ENCODE measurements around the gene CST11.

Gene CST11

GRCh38 chr20:23417861-23418260 lies 34.8 kb downstream of the CST11 start:
- TF ChIP-seq, protein P1, sequence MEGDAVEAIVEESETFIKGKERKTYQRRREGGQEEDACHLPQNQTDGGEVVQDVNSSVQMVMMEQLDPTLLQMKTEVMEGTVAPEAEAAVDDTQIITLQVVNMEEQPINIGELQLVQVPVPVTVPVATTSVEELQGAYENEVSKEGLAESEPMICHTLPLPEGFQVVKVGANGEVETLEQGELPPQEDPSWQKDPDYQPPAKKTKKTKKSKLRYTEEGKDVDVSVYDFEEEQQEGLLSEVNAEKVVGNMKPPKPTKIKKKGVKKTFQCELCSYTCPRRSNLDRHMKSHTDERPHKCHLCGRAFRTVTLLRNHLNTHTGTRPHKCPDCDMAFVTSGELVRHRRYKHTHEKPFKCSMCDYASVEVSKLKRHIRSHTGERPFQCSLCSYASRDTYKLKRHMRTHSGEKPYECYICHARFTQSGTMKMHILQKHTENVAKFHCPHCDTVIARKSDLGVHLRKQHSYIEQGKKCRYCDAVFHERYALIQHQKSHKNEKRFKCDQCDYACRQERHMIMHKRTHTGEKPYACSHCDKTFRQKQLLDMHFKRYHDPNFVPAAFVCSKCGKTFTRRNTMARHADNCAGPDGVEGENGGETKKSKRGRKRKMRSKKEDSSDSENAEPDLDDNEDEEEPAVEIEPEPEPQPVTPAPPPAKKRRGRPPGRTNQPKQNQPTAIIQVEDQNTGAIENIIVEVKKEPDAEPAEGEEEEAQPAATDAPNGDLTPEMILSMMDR (IDR thresholded peaks at IDR 0.05; ENCODE audit: extremely low read depth, insufficient read depth, missing control alignments) = no peak
- no peak for DNase-seq (ENCODE audit: low spot score)
- in situ Hi-C loops (cut with MboI; ENCODE audit: low pct_unique_long_range_greater_than_20kb, low sequenced_read_pairs, unreplicated experiment) = no loop called here

GRCh38 chr20:23415959-23416583 lies 36.6 kb downstream of the CST11 start:
- in situ Hi-C loops (cut with MboI; ENCODE audit: low pct_unique_long_range_greater_than_20kb, low sequenced_read_pairs, unreplicated experiment) = no loop called here
- DNase-seq (ENCODE audit: low spot score) = no peak
- TF ChIP-seq, protein P1 (IDR thresholded peaks at IDR 0.05; ENCODE audit: extremely low read depth, insufficient read depth, missing control alignments) = no peak

DNA sequence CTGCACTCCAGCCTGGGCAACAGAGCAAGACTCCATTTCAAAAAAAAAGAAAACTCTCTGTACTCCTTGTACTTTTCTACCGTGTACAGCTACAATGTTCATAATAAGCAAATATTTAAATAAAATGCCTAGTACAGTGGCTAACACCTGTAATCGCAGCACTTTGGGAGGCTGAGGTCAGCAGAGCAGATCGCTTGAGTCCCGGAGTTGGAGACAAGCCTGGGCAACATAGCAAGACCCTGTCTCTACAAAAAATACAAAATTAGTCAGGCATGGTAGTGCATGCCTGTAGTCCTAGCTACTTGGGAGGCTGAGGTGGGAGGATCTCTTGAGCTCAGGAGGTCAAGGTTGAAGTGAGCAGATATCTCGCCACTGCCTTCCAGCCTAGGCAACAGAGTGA lies 37.1 kb downstream of the CST11 start:
- TF ChIP-seq, protein P1 (IDR thresholded peaks at IDR 0.05; ENCODE audit: extremely low read depth, insufficient read depth, missing control alignments) = no peak
- DNase-seq (ENCODE audit: low spot score) = no peak
- in situ Hi-C loops (cut with MboI; ENCODE audit: low pct_unique_long_range_greater_than_20kb, low sequenced_read_pairs, unreplicated experiment) = no loop called here

DNA sequence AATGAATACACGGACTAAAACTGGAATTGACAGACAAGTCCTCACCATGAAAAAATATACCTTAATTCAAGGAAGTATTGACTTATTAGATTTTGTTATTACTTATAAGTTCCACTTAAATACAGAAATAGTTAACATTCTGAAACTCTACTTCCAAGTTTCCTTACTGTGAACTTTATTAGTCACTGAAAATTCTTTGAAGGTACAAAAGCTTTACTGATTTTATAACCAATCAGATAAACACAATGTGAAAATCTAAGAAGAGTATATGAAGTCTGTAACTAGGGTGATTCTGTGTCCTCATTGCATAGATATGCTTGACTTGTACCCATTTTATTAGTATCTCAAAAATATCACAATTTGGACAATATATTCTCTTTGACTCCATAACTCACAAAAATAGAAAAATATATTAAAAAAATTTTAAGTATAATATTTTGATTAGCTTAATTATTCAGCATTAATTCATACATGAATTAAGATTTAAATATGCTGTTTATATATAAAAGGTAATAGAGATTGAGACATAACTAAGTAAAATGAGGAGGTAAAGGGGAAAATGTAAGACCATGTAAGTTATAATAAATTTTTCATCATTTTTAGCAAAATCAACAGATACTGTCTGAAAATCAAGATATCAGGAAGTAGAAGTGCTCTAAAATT lies 38.0 kb downstream of the CST11 start:
- TF ChIP-seq, protein P1 (IDR thresholded peaks at IDR 0.05; ENCODE audit: extremely low read depth, insufficient read depth, missing control alignments) = no peak
- no peak for DNase-seq (ENCODE audit: low spot score)
- in situ Hi-C loops (cut with MboI; ENCODE audit: low pct_unique_long_range_greater_than_20kb, low sequenced_read_pairs, unreplicated experiment) = no loop called here

DNA sequence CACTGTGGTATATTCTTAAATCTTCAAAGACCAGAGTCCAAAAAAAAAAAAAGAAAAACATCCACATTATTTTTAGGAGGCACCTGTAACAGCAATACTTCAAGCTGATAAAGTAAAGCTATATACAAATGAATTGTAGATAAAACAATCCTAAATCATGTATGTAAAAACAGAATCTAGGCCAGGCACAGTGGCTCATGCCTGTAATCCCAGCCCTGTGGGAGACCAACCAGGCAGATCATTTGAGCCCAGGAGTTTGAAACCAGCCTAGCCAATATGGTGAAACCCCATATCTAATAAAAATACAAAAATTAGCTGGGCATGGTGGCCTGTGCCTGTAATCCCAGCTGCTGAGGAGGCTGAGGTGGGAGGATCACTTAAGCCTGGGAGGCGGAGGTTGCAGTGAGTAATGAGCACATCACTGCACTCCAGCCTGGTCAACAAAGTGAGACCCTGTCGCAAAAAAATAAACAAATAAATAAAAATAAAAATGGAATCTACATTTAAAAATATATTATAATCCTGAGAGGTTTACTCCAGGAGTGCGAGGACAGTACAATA lies 38.7 kb downstream of the CST11 start:
- TF ChIP-seq, protein P1 (IDR thresholded peaks at IDR 0.05; ENCODE audit: extremely low read depth, insufficient read depth, missing control alignments) = no peak
- no peak for DNase-seq (ENCODE audit: low spot score)
- in situ Hi-C loops (cut with MboI; ENCODE audit: low pct_unique_long_range_greater_than_20kb, low sequenced_read_pairs, unreplicated experiment) = no loop called here

DNA sequence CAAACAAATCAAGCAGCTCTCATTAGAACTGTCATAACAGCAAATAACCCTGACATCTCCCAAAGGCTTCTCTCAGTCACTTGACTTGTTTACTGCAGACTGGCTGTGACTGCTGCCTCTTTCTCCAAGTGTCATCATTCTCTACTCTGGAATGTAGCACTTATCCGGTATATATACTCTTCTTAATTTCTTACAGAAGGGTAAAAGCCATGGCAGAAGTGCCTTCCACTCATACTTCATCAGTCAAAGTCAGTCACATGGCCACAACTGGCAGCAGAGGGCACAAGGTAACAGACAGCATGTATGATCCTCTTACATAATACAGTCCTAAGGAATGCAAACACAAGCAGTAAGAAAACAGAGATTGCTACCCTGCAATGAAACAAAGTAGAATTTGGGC lies 40.6 kb downstream of the CST11 start:
- DNase-seq (ENCODE audit: low spot score) = no peak
- in situ Hi-C loops (cut with MboI; ENCODE audit: low pct_unique_long_range_greater_than_20kb, low sequenced_read_pairs, unreplicated experiment) = no loop called here
- TF ChIP-seq, protein P1 (IDR thresholded peaks at IDR 0.05; ENCODE audit: extremely low read depth, insufficient read depth, missing control alignments) = no peak
